GM12892 (cell line): Measurements from ENCODE around the gene MUSTN1.

ENCODE experiments used
- POLR2A ChIP-seq: IDR thresholded peaks from 2 replicates; pipeline ENCODE4 v1.6.1; 2011; ENCODE audit warnings: low read depth, low read length, control low read depth
- POLR2AphosphoS5 ChIP-seq: IDR thresholded peaks from 2 replicates; pipeline ENCODE4 v1.6.1; 2011; ENCODE audit warnings: low read depth, low read length, control low read depth
- TAF1 ChIP-seq: IDR thresholded peaks from 2 replicates; pipeline ENCODE4 v1.6.1; 2011; ENCODE audit warnings: low read depth, mild to moderate bottlenecking, control low read depth, low read length, borderline replicate concordance

GRCh38 chr3:52827441-52827840 lies 7.4 kb downstream of the MUSTN1 start:
- no peak for TF ChIP-seq POLR2AphosphoS5
- TF ChIP-seq POLR2A, result no peak
- TF ChIP-seq TAF1, result no peak
